HFFc6 (cell line): ENCODE data around the gene PTPN21. TPM values are rescaled to one million over a fixed set of nuclear protein-coding genes. Genes with fewer than 3 reads are reported as not detected.

Source experiments
- DNase-seq: peaks from one replicate; pipeline ENCODE4 v3.0.0-alpha.2; 2018
- H3K27ac Mint-ChIP-seq: 2 replicates; pipeline ENCODE4 v1.8.0; 2020; ENCODE audit warnings: mild to moderate bottlenecking, mixed read lengths
- H3K27me3 Mint-ChIP-seq: 2 replicates; pipeline ENCODE4 v1.8.0; 2021; ENCODE audit warnings: mild to moderate bottlenecking, moderate library complexity, mixed read lengths; ENCODE audit not compliant: insufficient read depth
- H3K36me3 Mint-ChIP-seq: 2 replicates; pipeline ENCODE4 v1.8.0; 2021; ENCODE audit warnings: low read depth, mixed read lengths
- H3K4me1 Mint-ChIP-seq: 2 replicates; pipeline ENCODE4 v1.8.0; 2020; ENCODE audit warnings: low read depth, mixed read lengths
- H3K4me3 Mint-ChIP-seq: 2 replicates; pipeline ENCODE4 v1.8.0; 2020; ENCODE audit warnings: mild to moderate bottlenecking, moderate library complexity, mixed read lengths
- H3K9me3 Mint-ChIP-seq: 2 replicates; pipeline ENCODE4 v1.8.0; 2020; ENCODE audit warnings: mild to moderate bottlenecking, mixed read lengths
- total RNA-seq, 6 experiments: library from RNA; stranded (reverse); fragmentation: NEBNext Ultra II Directional; extraction: Animal tissue kit (Norgen Biotek cat#: 25700); gene quantifications; 2 replicates in 1 of 6; 3 replicates in 5 of 6; pipeline ENCODE4 v1.2.3, GENCODE V29; 2021
- TF ChIP-seq, protein P1 (sequence below): fragments of 200-600 bp; sonication (generic); IDR thresholded peaks from 2 replicates; pipeline ENCODE4 v1.5.0; 2021; ENCODE audit warnings: antibody characterized with exemption, mild to moderate bottlenecking

PTPN21 gene
- total RNA-seq, 6 experiments from 2014 or later: 22.0 to 25.9 (median 24.9) TPM

DNA sequence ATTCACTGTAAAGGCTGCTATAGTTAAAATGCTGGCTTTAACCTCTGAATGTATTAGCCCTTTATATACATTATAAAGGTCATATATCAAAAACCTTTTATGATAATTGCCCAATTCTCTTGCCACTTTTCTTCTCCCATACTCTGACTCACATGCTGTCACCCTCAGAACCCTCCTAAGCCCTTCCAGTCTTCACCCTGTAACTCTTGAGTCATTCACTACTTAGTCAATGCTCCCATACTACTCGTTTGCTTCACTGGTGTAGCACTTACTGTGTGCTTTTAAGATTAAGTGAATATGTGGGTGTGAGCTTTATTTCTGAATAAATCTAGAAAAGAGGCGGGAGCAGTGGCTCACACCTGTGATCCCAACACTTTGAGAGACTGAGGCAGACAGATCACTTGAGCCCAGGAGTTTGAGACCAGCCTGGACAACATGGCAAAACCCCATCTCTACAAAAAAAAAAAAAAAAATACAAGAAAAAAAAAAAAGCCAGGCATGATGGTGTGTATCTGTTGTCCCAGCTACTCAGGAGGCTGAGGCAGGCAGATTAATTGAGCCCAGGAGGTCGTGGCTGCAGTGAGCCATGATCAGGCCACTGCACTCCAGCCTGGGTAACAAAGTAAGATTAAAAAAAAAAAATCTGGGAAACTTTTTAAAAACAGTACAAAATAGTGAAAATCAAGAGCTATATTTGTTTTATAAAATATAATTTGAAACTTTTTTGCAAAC is 131.7 kb downstream of the PTPN21 start:
- TF ChIP-seq, protein P1, sequence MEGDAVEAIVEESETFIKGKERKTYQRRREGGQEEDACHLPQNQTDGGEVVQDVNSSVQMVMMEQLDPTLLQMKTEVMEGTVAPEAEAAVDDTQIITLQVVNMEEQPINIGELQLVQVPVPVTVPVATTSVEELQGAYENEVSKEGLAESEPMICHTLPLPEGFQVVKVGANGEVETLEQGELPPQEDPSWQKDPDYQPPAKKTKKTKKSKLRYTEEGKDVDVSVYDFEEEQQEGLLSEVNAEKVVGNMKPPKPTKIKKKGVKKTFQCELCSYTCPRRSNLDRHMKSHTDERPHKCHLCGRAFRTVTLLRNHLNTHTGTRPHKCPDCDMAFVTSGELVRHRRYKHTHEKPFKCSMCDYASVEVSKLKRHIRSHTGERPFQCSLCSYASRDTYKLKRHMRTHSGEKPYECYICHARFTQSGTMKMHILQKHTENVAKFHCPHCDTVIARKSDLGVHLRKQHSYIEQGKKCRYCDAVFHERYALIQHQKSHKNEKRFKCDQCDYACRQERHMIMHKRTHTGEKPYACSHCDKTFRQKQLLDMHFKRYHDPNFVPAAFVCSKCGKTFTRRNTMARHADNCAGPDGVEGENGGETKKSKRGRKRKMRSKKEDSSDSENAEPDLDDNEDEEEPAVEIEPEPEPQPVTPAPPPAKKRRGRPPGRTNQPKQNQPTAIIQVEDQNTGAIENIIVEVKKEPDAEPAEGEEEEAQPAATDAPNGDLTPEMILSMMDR: no peak
- H3K27me3 Mint-ChIP-seq: no peaks in the 10 kb centered on the region; the same call in 1 of the 2 replicates
- H3K36me3 Mint-ChIP-seq: peaks cover 7% of the 10 kb centered on the region
- H3K4me3 Mint-ChIP-seq: 0 out of 2 replicates have a peak overlapping the region, but pooled peaks have one; percentile 19
- peak overlapping the region; percentile 52 for H3K27ac Mint-ChIP-seq
- peak; percentile 71 for DNase-seq
- H3K4me1 Mint-ChIP-seq: peaks cover 44% of the 10 kb centered on the region
- peaks cover 3% of the 10 kb centered on the region for H3K9me3 Mint-ChIP-seq

DNA sequence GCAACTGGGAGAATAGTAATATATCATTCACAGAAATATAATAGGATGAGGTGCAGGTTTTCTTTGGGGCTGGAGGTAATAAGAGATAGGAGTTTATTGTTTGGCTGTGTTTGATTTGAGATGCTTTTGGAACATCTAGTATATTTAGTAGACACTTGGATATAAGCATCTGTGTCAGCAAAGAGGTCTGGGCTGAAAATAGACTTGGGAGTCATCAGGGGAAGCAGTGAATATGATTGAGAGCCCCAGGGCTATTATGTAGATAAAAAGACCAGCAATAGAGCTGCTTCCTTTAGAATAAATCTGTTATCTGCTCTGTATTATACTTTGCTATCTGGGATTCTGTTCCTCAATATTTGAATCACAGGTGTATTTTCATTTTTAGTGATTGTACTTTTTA is 132.8 kb downstream of the PTPN21 start:
- DNase-seq: no peak
- H3K4me1 Mint-ChIP-seq: peaks cover 44% of the 10 kb centered on the region
- no peak overlapping the region for H3K27ac Mint-ChIP-seq

DNA sequence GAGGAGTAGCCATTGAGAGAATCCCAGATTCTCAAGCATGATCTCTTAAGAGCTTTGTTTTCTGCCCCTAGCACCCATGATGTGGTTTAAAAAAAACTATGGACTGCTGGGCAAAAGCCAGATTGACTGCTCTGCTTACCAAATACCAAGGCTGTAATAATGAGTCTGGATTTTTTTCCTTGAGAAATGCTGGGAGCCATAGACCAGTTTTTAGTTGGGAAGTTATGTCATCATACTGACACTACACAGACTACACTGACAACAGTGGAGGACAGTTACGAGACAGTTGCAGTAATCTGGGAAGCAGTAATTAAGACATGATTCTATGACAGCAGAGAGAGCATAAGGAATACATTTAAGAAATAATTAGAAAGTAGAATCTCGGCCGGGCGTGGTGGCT is 133.5 kb downstream of the PTPN21 start:
- peak; percentile 10 for DNase-seq

More for the DNA sequence above, 132.8 kb downstream of the PTPN21 start:
- TF ChIP-seq, protein P1: no peak
- no peak overlapping the region for H3K4me3 Mint-ChIP-seq
- peaks cover 17% of the 10 kb centered on the region for H3K36me3 Mint-ChIP-seq
- peaks cover 13% of the 10 kb centered on the region for H3K9me3 Mint-ChIP-seq
- no peaks in the 10 kb centered on the region; the same call in 1 of the 2 replicates for H3K27me3 Mint-ChIP-seq

DNA sequence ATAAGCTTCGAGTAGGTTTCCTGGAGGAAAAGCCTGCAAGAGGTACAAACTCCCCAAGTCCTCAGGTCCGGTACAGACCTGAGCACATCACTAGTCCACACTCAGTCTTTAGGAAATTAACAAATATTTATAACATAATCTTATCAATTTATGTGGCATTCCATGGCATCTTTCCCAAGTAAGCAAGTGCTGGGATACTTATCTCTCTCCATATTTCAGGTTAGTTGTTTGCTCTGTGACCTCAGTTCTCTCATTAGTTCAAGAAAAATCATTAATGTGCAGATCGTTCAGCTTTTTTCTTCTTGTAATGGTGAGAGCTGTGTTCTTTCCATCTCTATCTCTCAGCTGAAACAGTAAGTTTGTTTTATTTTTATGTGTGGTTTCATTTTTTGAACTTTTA is 134.6 kb downstream of the PTPN21 start:
- Mint-ChIP-seq H3K4me1 (peaks cover 36% of the 10 kb centered on the region), H3K27me3 (no peaks in the 10 kb centered on the region; the same call in 1 of the 2 replicates)

More for the DNA sequence above, 133.5 kb downstream of the PTPN21 start:
- Mint-ChIP-seq H3K27ac (no peak overlapping the region; the same call in 1 of the 2 replicates), H3K27me3 (no peaks in the 10 kb centered on the region; the same call in 1 of the 2 replicates), H3K9me3 (peaks cover 13% of the 10 kb centered on the region), H3K4me3 (no peak overlapping the region), H3K36me3 (peaks cover 20% of the 10 kb centered on the region), H3K4me1 (peaks cover 39% of the 10 kb centered on the region)
- TF ChIP-seq, protein P1: no peak

DNA sequence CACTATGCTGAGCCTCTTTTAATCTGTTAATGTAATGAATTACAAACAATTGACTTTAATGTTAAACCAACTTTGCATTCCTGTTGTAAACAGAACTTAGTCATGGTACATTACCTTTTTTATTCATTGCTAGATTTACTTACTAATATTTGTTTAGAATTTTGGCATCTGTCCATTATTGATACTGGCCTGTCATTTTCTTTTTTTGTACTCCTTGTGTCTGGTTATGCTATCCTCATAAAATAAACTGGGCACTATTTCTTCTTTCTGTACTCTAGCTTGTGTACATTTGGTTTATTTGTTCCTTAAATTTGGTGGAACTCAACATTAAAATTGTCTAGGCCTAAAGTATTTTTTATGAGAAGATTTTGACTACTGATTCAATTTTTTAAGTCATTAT is 137.2 kb downstream of the PTPN21 start:
- no peaks in the 10 kb centered on the region; the same call in 1 of the 2 replicates for H3K27me3 Mint-ChIP-seq
- DNase-seq: no peak
- H3K27ac Mint-ChIP-seq: no peak overlapping the region
- TF ChIP-seq, protein P1: no peak
- H3K4me1 Mint-ChIP-seq: peaks cover 15% of the 10 kb centered on the region
- no peak overlapping the region for H3K4me3 Mint-ChIP-seq
- peaks cover 43% of the 10 kb centered on the region for H3K36me3 Mint-ChIP-seq
- peaks cover 18% of the 10 kb centered on the region for H3K9me3 Mint-ChIP-seq

More for the DNA sequence above, 134.6 kb downstream of the PTPN21 start:
- DNase-seq: no peak
- peaks cover 18% of the 10 kb centered on the region for H3K9me3 Mint-ChIP-seq
- no peak overlapping the region for H3K27ac Mint-ChIP-seq
- H3K36me3 Mint-ChIP-seq: peaks cover 28% of the 10 kb centered on the region
- TF ChIP-seq, protein P1: no peak
- H3K4me3 Mint-ChIP-seq: no peak overlapping the region

Other genes with a start within 250 kb of the PTPN21 start
- gene KCNK10, start 231.7 kb downstream of the PTPN21 start, total RNA-seq: not detected
- 1 to 10 TPM; 6.1 to 7.4 (median 6.8) TPM for gene SPATA7, start 169.3 kb downstream of the PTPN21 start, total RNA-seq
- gene ZC3H14, start 8.0 kb upstream of the PTPN21 start, total RNA-seq: 10 to 100 TPM; 56.4 to 65.1 (median 58.9) TPM
- 10 to 100 TPM in 5 of 6 experiments, 1 to 10 TPM in 1; 8.7 to 15.7 (median 14.7) TPM for gene EML5, start 237.9 kb upstream of the PTPN21 start, total RNA-seq